CD8-positive, alpha-beta memory T cell (primary cell): ENCODE measurements around the gene DCLK1. TPM values are rescaled to one million over a fixed set of nuclear protein-coding genes. Genes with fewer than 3 reads are reported as not detected.

Experiments used
- CTCF ChIA-PET: fragments of 350-600 bp; sonication (Branson Sonifier 250); formaldehyde crosslinking; loops from one replicate; lab custom pipeline; 2021; ENCODE audit warnings: antibody characterized with exemption; lab: Charles Lee
- POLR2A ChIA-PET: fragments of 350-600 bp; sonication (Branson Sonifier 250); formaldehyde crosslinking; loops from one replicate; lab custom pipeline; 2021; ENCODE audit warnings: antibody characterized with exemption; lab: Charles Lee
- DNase-seq, 5 donors: peaks; one replicate each; pipeline versions ENCODE4 v3.0.0 to v3.0.0-alpha.2; 2020 to 2022; ENCODE audit warnings: mixed read lengths in 1 of 5
- H3K27ac ChIP-seq: one replicate; pipeline ENCODE4 v1.7.0; 2013; ENCODE audit warnings: low read depth, mild to moderate bottlenecking, low read length, moderate library complexity
- H3K27me3 ChIP-seq: 2 replicates; pipeline ENCODE4 v1.7.0; 2013; ENCODE audit warnings: low read length, mild to moderate bottlenecking; ENCODE audit not compliant: insufficient read depth, poor library complexity, severe bottlenecking
- H3K36me3 ChIP-seq: 2 replicates; pipeline ENCODE4 v1.7.0; 2013; ENCODE audit warnings: mild to moderate bottlenecking, low read length, moderate library complexity; ENCODE audit not compliant: insufficient read depth
- H3K4me1 ChIP-seq: 2 replicates; pipeline ENCODE4 v1.7.0; 2013; ENCODE audit warnings: mild to moderate bottlenecking, low read length, moderate library complexity; ENCODE audit not compliant: insufficient read depth
- H3K4me3 ChIP-seq: 2 replicates; pipeline ENCODE4 v1.7.0; 2013; ENCODE audit warnings: mild to moderate bottlenecking, low read length
- H3K9me3 ChIP-seq: 2 replicates; pipeline ENCODE4 v1.7.0; 2013; ENCODE audit warnings: mild to moderate bottlenecking, low read length
- H3K27ac Mint-ChIP-seq, 8 donors: one replicate each; pipeline ENCODE4 v1.8.0; 2020 to 2021; ENCODE audit warnings: mixed read lengths in 8 of 8, mild to moderate bottlenecking in 6 of 8, inconsistent platforms in 3 of 8, moderate library complexity in 3 of 8
- H3K27me3 Mint-ChIP-seq, 2 donors: one replicate each; pipeline ENCODE4 v1.8.0; 2020 to 2021; ENCODE audit warnings: mixed read lengths in 2 of 2, mild to moderate bottlenecking in 1 of 2, moderate library complexity in 1 of 2
- H3K36me3 Mint-ChIP-seq, 3 donors: one replicate each; pipeline ENCODE4 v1.8.0; 2020 to 2021; ENCODE audit warnings: mixed read lengths in 3 of 3, inconsistent platforms in 1 of 3, mild to moderate bottlenecking in 1 of 3
- H3K4me1 Mint-ChIP-seq, 3 donors: one replicate each; pipeline ENCODE4 v1.8.0; 2020 to 2021; ENCODE audit warnings: mixed read lengths in 3 of 3, inconsistent platforms in 1 of 3, mild to moderate bottlenecking in 1 of 3
- H3K4me3 Mint-ChIP-seq, 7 donors: one replicate each; pipeline ENCODE4 v1.8.0; 2020 to 2021; ENCODE audit warnings: mixed read lengths in 7 of 7, mild to moderate bottlenecking in 6 of 7, moderate library complexity in 4 of 7, inconsistent platforms in 2 of 7
- H3K9me3 Mint-ChIP-seq, 5 donors: one replicate each; pipeline ENCODE4 v1.8.0; 2020 to 2022; ENCODE audit warnings: mixed read lengths in 5 of 5, mild to moderate bottlenecking in 3 of 5, moderate library complexity in 2 of 5, inconsistent platforms in 1 of 5
- polyA plus RNA-seq: library from polyadenylated mRNA; unstranded; fragments of 300-500 nt; fragmentation: Illumina TruSeq; gene quantifications from one replicate; pipeline ENCODE4 v1.2.3, GENCODE V29; 2021
- total RNA-seq, 2 experiments: library from RNA; stranded (reverse); gene quantifications; one replicate each; pipeline ENCODE4 v1.2.3, GENCODE V29; 2021

The DCLK1 gene
- total and polyA plus RNA-seq, 3 experiments from 2014 or later: not detected

DNA sequence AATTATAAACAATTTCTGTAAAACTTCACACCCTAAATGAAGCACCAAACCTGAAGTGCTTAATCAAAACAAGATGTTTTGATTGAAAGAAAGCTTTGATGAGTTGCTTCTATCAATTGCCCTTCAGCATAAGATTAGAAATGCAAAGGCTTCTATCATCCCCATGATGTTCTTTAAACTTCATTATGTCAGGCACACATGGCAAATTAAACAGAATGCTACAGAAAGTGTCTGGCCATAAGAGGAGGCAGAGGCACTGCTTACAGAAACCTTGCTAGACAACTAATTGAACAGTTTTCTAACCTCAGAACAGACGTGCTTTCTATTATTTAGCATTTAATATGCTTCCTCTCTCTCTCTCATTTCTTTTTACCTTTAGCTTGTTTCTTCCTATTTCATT is 228.1 kb downstream of the DCLK1 start:
- ChIA-PET POLR2A (no interaction called here), CTCF (no interaction called here)
- Histone ChIP-seq H3K27me3 (no peaks in the 10 kb centered on the region), H3K36me3 (no peaks in the 10 kb centered on the region), H3K4me1 (no peaks in the 10 kb centered on the region), H3K9me3 (no peaks in the 10 kb centered on the region), H3K4me3 (no peak overlapping the region), H3K27ac (no peak overlapping the region)
- Mint-ChIP-seq H3K27me3 (no peaks in the 10 kb centered on the region), H3K27ac (no peak overlapping the region), H3K4me1 (no peaks in the 10 kb centered on the region), H3K36me3 (no peaks in the 10 kb centered on the region), H3K9me3 (peaks cover 0 to 6% (median 5%) of the 10 kb centered on the region in 5 donors), H3K4me3 (no peak overlapping the region)
- DNase-seq: no peak

DNA sequence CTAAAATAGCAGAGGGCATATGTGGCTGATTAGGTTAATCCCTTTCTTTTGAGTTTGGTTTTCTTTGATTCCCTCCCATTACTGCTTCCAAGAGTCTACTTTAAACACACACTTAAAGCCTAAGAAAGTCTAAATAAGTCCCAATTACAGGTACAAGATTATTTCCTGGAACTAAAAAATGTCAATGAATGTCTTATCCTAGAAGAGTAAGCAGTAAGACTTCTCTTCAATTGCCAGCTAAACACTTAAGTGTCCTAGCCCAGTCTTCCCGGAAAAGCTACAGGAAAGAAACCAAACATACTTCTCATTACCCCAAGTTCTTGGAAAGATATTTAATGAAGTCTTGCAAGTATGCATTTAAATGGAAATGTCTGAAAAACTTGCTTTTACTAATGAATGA is 233.1 kb downstream of the DCLK1 start:
- Mint-ChIP-seq H3K9me3 (peaks cover 0 to 7% (median 0%) of the 10 kb centered on the region in 5 donors), H3K4me3 (no peak overlapping the region), H3K27me3 (no peaks in the 10 kb centered on the region), H3K4me1 (no peaks in the 10 kb centered on the region), H3K36me3 (no peaks in the 10 kb centered on the region), H3K27ac (no peak overlapping the region)
- H3K9me3 ChIP-seq: no peaks in the 10 kb centered on the region
- no peaks in the 10 kb centered on the region for H3K27me3 ChIP-seq
- DNase-seq: no peak
- no peaks in the 10 kb centered on the region for H3K36me3 ChIP-seq
- H3K27ac ChIP-seq: no peak overlapping the region
- no peak overlapping the region for H3K4me3 ChIP-seq
- POLR2A ChIA-PET: no interaction called here
- no peaks in the 10 kb centered on the region for H3K4me1 ChIP-seq
- CTCF ChIA-PET: no interaction called here

DNA sequence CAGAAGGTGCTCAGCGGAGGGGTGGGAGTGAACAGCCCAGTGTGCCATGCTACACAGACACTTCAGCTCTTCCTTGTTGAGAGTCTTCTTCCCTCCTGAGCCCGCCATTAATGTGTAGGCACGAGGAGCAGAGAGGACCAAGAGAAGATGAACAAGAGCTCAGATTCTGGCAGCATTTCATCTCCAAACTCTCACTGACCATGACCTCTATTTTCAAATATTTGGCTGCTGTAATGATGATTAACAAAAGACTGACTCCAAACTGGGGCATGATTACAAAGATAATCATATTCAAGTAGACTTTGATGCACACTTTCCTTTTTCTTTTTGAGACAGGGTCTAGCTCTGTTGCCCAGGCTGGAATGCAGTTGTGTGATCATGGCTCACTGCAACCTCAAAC is 236.5 kb downstream of the DCLK1 start:
- Mint-ChIP-seq H3K27me3 (no peaks in the 10 kb centered on the region), H3K4me1 (no peaks in the 10 kb centered on the region), H3K4me3 (no peak overlapping the region), H3K9me3 (peaks cover 0 to 7% (median 0%) of the 10 kb centered on the region in 5 donors), H3K36me3 (no peaks in the 10 kb centered on the region), H3K27ac (no peak overlapping the region)
- no peak overlapping the region for H3K27ac ChIP-seq
- H3K9me3 ChIP-seq: no peaks in the 10 kb centered on the region
- CTCF ChIA-PET: no interaction called here
- H3K36me3 ChIP-seq: no peaks in the 10 kb centered on the region
- POLR2A ChIA-PET: no interaction called here
- no peaks in the 10 kb centered on the region for H3K27me3 ChIP-seq
- DNase-seq: no peak
- no peak overlapping the region for H3K4me3 ChIP-seq
- no peaks in the 10 kb centered on the region for H3K4me1 ChIP-seq

DNA sequence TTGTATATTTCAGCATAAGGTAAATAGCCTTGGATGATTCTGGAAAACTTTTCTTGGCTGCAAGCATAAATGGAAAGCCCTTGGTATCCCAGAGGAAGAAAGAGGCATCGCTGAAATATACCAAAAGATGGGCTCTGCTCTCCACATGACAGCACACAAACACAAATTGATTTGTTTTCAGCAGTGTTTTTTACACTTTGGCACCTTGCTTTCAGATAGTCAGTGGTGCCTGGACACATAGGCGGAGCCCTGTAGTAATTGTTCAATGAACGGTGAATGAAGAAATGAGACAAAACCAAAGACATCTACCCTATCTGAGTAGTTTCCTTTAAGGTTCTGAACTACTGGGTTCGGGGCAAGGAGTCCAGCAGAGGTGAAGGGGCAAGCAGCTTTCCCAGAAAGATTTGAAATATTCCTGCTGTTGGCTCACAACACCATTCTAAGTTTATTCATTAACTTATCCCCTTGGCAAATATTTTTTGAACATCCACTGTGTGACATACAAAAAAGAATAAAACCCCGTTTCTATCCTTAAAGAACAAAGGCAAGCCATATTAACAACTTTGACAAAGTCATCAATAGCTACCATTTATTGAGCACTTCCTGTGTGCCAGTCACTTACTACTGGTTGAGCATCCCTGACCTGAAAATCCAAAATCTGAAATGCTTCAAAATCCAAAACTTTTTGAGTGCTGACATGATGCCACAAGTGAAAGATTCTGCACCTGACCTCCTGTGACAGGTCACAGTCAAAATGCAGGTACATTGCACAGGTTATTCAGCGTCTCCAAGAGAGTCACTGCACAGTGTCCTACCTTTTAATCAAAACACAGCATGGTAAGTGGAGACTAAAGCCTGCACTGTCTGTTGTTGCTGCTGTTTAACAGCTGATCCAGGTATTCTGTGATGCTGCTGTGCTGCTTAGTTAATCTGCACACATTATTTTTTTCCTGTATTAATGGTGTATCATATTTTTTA is 238.1 kb downstream of the DCLK1 start:
- Mint-ChIP-seq H3K4me1 (no peaks in the 10 kb centered on the region), H3K4me3 (no peak overlapping the region), H3K36me3 (no peaks in the 10 kb centered on the region), H3K27me3 (no peaks in the 10 kb centered on the region), H3K9me3 (peaks cover 0 to 6% (median 0%) of the 10 kb centered on the region in 5 donors), H3K27ac (no peak overlapping the region)
- Histone ChIP-seq H3K27ac (no peak overlapping the region), H3K27me3 (no peaks in the 10 kb centered on the region), H3K36me3 (no peaks in the 10 kb centered on the region), H3K4me3 (no peak overlapping the region), H3K4me1 (no peaks in the 10 kb centered on the region), H3K9me3 (no peaks in the 10 kb centered on the region)
- DNase-seq: no peak
- ChIA-PET POLR2A (no interaction called here), CTCF (no interaction called here)

DNA sequence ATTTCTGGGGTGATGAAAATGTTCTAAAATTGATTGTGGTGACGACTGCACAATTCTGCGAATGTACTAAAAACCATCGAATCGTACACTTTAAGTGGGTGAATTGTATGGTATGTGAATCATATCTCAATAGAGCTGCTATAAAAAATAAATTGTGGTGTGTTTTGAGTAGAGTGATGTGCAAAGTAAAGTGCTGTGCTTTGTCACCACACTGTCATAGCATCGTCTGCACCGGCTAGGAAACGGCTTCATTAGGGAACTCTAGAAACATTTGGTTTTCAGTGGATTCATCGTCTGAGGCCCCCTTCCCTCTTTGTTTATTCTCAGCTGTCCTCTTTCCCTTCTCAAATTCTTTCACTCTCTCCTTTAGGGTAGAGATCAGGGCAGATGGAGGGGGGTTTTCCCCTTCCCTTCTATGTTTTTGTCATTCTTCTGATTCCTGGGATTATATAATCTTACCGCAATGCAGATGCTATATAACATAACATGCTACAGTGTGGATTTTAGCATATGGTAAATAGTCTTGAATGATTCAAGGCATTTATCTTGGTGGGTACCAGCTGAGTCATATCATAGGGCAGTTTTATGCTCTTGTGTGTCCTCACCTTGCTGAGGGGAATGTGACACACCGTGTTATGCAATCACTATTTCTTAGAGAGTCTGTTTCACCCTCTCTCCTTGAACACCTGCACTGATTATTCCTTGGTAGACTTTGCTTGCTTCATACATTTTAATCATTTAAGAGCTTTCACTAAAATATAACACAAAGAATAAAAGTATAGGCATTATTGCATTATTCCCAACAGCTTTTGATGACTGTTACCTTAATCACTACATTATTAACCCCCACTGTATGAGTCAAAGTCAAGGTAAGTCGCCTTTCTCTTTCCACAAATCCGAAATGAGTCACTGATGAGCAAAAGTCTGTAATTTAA is 239.4 kb downstream of the DCLK1 start:
- CTCF ChIA-PET: no interaction called here
- H3K4me1 ChIP-seq: no peaks in the 10 kb centered on the region
- Mint-ChIP-seq H3K27me3 (no peaks in the 10 kb centered on the region), H3K27ac (peak overlapping the region in 1 of 8 donors; percentile 3), H3K4me3 (no peak overlapping the region), H3K9me3 (peaks cover 0 to 4% (median 0%) of the 10 kb centered on the region in 5 donors), H3K36me3 (no peaks in the 10 kb centered on the region), H3K4me1 (no peaks in the 10 kb centered on the region)
- no peak overlapping the region for H3K27ac ChIP-seq
- H3K9me3 ChIP-seq: no peaks in the 10 kb centered on the region
- H3K36me3 ChIP-seq: no peaks in the 10 kb centered on the region
- no peak for DNase-seq
- no peaks in the 10 kb centered on the region for H3K27me3 ChIP-seq
- POLR2A ChIA-PET: no interaction called here
- no peak overlapping the region for H3K4me3 ChIP-seq

GRCh38 chr13:35889560-35889959 is 241.6 kb downstream of the DCLK1 start:
- no peak overlapping the region for H3K27ac Mint-ChIP-seq

DNA sequence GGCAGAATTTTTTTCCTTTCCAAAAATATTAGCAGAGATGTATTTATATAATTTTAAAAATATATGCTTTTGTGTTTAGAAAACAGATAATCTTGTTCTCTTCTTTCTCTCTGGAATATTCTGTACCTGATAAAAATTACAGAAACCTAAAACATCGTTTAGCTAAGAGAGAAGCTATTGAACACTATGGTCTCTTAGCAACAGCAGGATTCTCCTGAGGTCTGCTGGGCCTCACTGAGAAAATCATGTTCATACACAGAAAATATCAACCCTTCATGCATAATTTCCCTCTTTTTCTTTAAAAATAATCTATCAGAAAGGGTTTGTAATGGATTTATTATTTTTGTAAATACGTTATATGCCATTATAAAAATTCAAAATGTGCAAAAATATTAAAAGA is 242.2 kb downstream of the DCLK1 start:
- Mint-ChIP-seq H3K4me1 (no peaks in the 10 kb centered on the region), H3K9me3 (peaks cover 0 to 6% (median 2%) of the 10 kb centered on the region in 5 donors), H3K27ac (no peak overlapping the region), H3K27me3 (no peaks in the 10 kb centered on the region), H3K4me3 (no peak overlapping the region), H3K36me3 (no peaks in the 10 kb centered on the region)
- no peaks in the 10 kb centered on the region for H3K36me3 ChIP-seq
- H3K27ac ChIP-seq: no peak overlapping the region
- ChIA-PET CTCF (no interaction called here), POLR2A (no interaction called here)
- no peaks in the 10 kb centered on the region for H3K4me1 ChIP-seq
- DNase-seq: no peak
- no peaks in the 10 kb centered on the region for H3K27me3 ChIP-seq
- no peaks in the 10 kb centered on the region for H3K9me3 ChIP-seq
- H3K4me3 ChIP-seq: no peak overlapping the region

More at GRCh38 chr13:35889560-35889959, 241.6 kb downstream of the DCLK1 start:
- no peak for DNase-seq
- peaks cover 0 to 6% (median 2%) of the 10 kb centered on the region in 5 donors for H3K9me3 Mint-ChIP-seq
- H3K27me3 ChIP-seq: no peaks in the 10 kb centered on the region
- no peaks in the 10 kb centered on the region for H3K4me1 Mint-ChIP-seq
- H3K36me3 Mint-ChIP-seq: no peaks in the 10 kb centered on the region
- H3K27ac ChIP-seq: no peak overlapping the region
- H3K4me3 ChIP-seq: no peak overlapping the region
- ChIA-PET CTCF (no interaction called here), POLR2A (no interaction called here)
- H3K4me1 ChIP-seq: no peaks in the 10 kb centered on the region
- H3K9me3 ChIP-seq: no peaks in the 10 kb centered on the region
- H3K27me3 Mint-ChIP-seq: no peaks in the 10 kb centered on the region
- H3K4me3 Mint-ChIP-seq: no peak overlapping the region
- no peaks in the 10 kb centered on the region for H3K36me3 ChIP-seq

GRCh38 chr13:35888457-35888883 is 242.7 kb downstream of the DCLK1 start:
- no peak for DNase-seq
- H3K4me3 Mint-ChIP-seq: no peak overlapping the region
- H3K4me1 Mint-ChIP-seq: no peaks in the 10 kb centered on the region
- Histone ChIP-seq H3K27ac (no peak overlapping the region), H3K36me3 (no peaks in the 10 kb centered on the region), H3K4me1 (no peaks in the 10 kb centered on the region), H3K9me3 (no peaks in the 10 kb centered on the region), H3K4me3 (no peak overlapping the region), H3K27me3 (no peaks in the 10 kb centered on the region)
- peaks cover 0 to 6% (median 2%) of the 10 kb centered on the region in 5 donors for H3K9me3 Mint-ChIP-seq
- H3K27ac Mint-ChIP-seq: no peak overlapping the region
- peaks cover 0 to under 1% (median 0%) of the 10 kb centered on the region in 3 donors for H3K36me3 Mint-ChIP-seq
- no peaks in the 10 kb centered on the region for H3K27me3 Mint-ChIP-seq
- ChIA-PET POLR2A (no interaction called here), CTCF (no interaction called here)
